HL-60 (cell line): ENCODE results near the gene MEX3C.

Experiments
- DNase-seq, 2 experiments: peaks; one replicate each; pipeline ENCODE4 v3.0.0-alpha.2; 2010 to 2020; ENCODE audit warnings: low read depth in 1 of 2, low spot score in 1 of 2
- H3K27ac ChIP-seq: fragments of 250-450 bp; sonication (Bioruptor Pico); replicated peaks from 2 replicates; pipeline ENCODE4 v1.5.1; 2020; ENCODE audit warnings: mild to moderate bottlenecking, moderate library complexity
- H3K27me3 ChIP-seq: fragments of 250-450 bp; sonication (Bioruptor Pico); 2 replicates; pipeline ENCODE4 v1.5.1; 2021; ENCODE audit warnings: mild to moderate bottlenecking, moderate library complexity; ENCODE audit not compliant: insufficient read depth, poor library complexity, severe bottlenecking
- H3K4me3 ChIP-seq: replicated peaks from 2 replicates; pipeline ENCODE4 v1.5.1; 2011; ENCODE audit warnings: mild to moderate bottlenecking, control low read depth, low read length; ENCODE audit not compliant: insufficient read depth
- CTCF ChIP-seq: IDR thresholded peaks from one replicate; pipeline ENCODE4 v1.5.1; 2011; ENCODE audit warnings: low read length, control low read depth, inconsistent platforms; ENCODE audit not compliant: insufficient read depth
- GABPA ChIP-seq: IDR thresholded peaks from 2 replicates; pipeline ENCODE4 v1.6.1; 2012; ENCODE audit warnings: low read depth
- POLR2AphosphoS5 ChIP-seq: IDR thresholded peaks from 2 replicates; pipeline ENCODE4 v1.6.1; 2012; ENCODE audit warnings: low read depth
- REST ChIP-seq: IDR thresholded peaks from 2 replicates; pipeline ENCODE4 v1.6.1; 2012; ENCODE audit warnings: low read depth; ENCODE audit not compliant: insufficient replicate concordance
- SPI1 ChIP-seq: IDR thresholded peaks from 2 replicates; pipeline ENCODE4 v1.6.1; 2012; ENCODE audit warnings: low read depth, mild to moderate bottlenecking, borderline replicate concordance

MEX3C gene

DNA sequence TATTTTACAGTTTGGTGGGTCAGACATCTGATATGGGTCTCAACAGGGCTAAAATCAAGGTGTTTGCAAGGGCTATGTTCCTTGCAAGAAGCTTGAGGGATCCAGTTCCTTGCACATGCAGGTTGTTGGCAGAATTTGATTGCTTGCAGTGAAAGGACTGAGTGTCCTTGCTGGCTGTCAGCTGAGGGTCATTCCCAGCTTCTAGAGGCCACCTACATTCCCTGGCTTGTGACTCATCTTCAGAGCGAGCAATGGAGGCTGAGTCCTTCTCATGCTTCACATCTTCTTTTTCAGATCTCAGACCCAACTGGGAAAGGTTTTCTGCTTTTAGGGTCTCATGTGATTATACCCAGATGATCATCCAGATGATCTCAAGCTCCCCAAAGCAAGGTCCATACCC is 12.4 kb downstream of the MEX3C start:
- Histone ChIP-seq H3K27ac (no peak overlapping the region), H3K27me3 (no peaks in the 10 kb centered on the region), H3K4me3 (no peak overlapping the region)
- no peak for TF ChIP-seq CTCF
- TF ChIP-seq SPI1: no peak
- TF ChIP-seq GABPA: no peak
- no peak for TF ChIP-seq REST
- no peak for TF ChIP-seq POLR2AphosphoS5
- no peak for DNase-seq

DNA sequence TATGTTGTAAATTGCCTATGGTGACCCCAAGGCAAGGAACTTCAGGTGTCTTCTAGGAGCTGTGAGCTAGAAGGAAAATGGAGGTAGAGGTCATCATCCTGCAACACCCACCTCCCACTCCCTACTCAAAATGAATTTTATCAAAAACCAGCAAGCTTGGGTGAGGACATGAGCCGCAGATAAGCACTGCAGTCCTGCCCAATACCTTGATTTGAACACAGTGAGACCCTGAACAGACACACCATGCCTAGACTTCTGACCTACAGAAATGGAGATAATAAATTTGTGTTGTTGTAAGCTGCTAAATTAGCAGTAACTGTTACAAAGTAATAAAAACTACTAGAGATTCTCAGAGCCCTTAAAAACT is 13.4 kb downstream of the MEX3C start:
- TF ChIP-seq POLR2AphosphoS5: no peak
- no peak for TF ChIP-seq SPI1
- TF ChIP-seq REST: no peak
- TF ChIP-seq CTCF: no peak
- TF ChIP-seq GABPA: no peak
- no peak overlapping the region for H3K4me3 ChIP-seq
- H3K27me3 ChIP-seq: no peaks in the 10 kb centered on the region
- no peak for DNase-seq
- H3K27ac ChIP-seq: no peak overlapping the region

DNA sequence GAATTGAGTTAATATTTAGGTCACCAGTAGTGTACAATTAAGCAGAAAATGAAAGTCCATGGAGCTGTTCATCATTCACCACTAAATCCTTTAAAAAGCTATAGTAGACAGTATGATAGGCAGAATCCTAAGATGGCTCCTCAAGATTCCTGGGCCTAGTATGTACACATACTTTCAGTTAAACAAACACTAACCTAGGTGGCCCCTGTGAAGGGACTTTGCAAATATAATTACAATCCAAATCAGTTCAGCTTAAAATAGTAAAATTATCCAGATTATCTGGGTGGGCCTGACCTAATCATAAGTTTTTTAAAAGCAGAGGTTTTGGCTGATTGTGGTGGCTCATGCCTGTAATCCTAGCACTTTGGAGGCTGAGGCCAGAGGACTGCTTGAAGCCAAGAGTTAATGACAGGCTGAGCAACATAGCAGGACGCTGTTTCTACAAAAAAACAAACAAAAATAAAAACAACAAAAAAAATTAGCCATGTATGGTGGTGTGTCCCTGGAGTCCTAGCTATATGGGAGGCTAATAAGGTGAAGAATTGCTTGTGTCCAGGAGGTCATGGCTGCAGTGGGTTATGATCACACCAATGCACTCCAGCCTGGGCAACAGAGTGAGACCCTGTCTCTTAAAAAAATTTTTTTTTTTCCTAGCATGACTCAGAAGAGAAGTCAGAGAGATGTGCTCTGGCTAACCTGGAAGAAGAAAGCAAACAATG is 13.9 kb downstream of the MEX3C start:
- TF ChIP-seq POLR2AphosphoS5 (no peak), GABPA (no peak), SPI1 (no peak), REST (no peak), CTCF (no peak)

More for the DNA sequence above, 13.9 kb downstream of the MEX3C start:
- H3K4me3 ChIP-seq: no peak overlapping the region
- no peak overlapping the region for H3K27ac ChIP-seq
- H3K27me3 ChIP-seq: no peaks in the 10 kb centered on the region
- DNase-seq: no peak
